Measurements from ENCODE around the gene MANEAL.

MANEAL gene

GRCh38 chr1:37755951-37756560, 37.6 kb upstream of the MANEAL start:
- H3K27ac ChIP-seq (replicated peaks), result no peak overlapping the region
- TF ChIP-seq SPI1 (IDR thresholded peaks at IDR 0.05; ENCODE audit: borderline replicate concordance, low read depth) (no peak), GABPA (IDR thresholded peaks at IDR 0.05; ENCODE audit: low read depth) (no peak), POLR2AphosphoS5 (IDR thresholded peaks at IDR 0.05; ENCODE audit: low read depth) (no peak)
- TF ChIP-seq, protein P1, sequence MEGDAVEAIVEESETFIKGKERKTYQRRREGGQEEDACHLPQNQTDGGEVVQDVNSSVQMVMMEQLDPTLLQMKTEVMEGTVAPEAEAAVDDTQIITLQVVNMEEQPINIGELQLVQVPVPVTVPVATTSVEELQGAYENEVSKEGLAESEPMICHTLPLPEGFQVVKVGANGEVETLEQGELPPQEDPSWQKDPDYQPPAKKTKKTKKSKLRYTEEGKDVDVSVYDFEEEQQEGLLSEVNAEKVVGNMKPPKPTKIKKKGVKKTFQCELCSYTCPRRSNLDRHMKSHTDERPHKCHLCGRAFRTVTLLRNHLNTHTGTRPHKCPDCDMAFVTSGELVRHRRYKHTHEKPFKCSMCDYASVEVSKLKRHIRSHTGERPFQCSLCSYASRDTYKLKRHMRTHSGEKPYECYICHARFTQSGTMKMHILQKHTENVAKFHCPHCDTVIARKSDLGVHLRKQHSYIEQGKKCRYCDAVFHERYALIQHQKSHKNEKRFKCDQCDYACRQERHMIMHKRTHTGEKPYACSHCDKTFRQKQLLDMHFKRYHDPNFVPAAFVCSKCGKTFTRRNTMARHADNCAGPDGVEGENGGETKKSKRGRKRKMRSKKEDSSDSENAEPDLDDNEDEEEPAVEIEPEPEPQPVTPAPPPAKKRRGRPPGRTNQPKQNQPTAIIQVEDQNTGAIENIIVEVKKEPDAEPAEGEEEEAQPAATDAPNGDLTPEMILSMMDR (IDR thresholded peaks at IDR 0.05; ENCODE audit: insufficient read depth, low read length), result no peak
- DNase-seq (ENCODE audit: low read depth in 1 of 2, low spot score in 1 of 2), result no peak
- H3K4me3 ChIP-seq (replicated peaks; ENCODE audit: insufficient read depth, low read length), result no peak overlapping the region
- peaks cover 34% of the 10 kb centered on the region for H3K27me3 ChIP-seq (ENCODE audit: insufficient read depth, poor library complexity, severe bottlenecking)

DNA sequence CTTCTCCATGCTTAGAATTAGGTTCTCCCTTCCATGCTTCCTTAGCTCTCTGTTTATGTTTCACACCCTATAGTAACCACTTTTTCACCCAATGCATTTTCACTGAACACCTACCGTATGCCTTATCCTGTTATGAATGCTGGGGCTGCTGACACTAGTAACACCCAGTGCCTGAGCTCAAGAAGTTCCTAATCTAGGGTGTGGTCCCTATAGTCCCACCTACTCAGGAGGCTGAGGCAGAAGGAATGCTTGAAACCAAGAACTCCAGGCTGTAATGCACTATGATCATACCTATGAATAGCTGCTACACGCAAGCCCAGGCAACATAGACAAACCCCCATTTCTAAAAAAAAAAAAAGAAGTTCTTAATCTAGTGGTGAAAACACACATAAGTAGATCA, 34.2 kb upstream of the MANEAL start:
- TF ChIP-seq, protein P1 (IDR thresholded peaks at IDR 0.05; ENCODE audit: insufficient read depth, low read length), result no peak
- no peak for TF ChIP-seq REST (IDR thresholded peaks at IDR 0.05; ENCODE audit: insufficient replicate concordance, low read depth)
- no peak for TF ChIP-seq SPI1 (IDR thresholded peaks at IDR 0.05; ENCODE audit: borderline replicate concordance, low read depth)
- no peak for TF ChIP-seq GABPA (IDR thresholded peaks at IDR 0.05; ENCODE audit: low read depth)
- no peak for TF ChIP-seq POLR2AphosphoS5 (IDR thresholded peaks at IDR 0.05; ENCODE audit: low read depth)
- no peak overlapping the region for H3K27ac ChIP-seq (replicated peaks)
- H3K27me3 ChIP-seq (ENCODE audit: insufficient read depth, poor library complexity, severe bottlenecking), result peaks cover 18% of the 10 kb centered on the region
- no peak overlapping the region for H3K4me3 ChIP-seq (replicated peaks; ENCODE audit: insufficient read depth, low read length)
- DNase-seq (ENCODE audit: low read depth in 1 of 2, low spot score in 1 of 2), result no peak

- no peak overlapping the region for H3K27ac ChIP-seq (replicated peaks)
- TF ChIP-seq, protein P1 (IDR thresholded peaks at IDR 0.05; ENCODE audit: insufficient read depth, low read length), result no peak
- no peak for TF ChIP-seq GABPA (IDR thresholded peaks at IDR 0.05; ENCODE audit: low read depth)
- TF ChIP-seq SPI1 (IDR thresholded peaks at IDR 0.05; ENCODE audit: borderline replicate concordance, low read depth), result no peak
- no peak for TF ChIP-seq REST (IDR thresholded peaks at IDR 0.05; ENCODE audit: insufficient replicate concordance, low read depth)
- no peak for TF ChIP-seq POLR2AphosphoS5 (IDR thresholded peaks at IDR 0.05; ENCODE audit: low read depth)
- peaks cover 25% of the 10 kb centered on the region for H3K27me3 ChIP-seq (ENCODE audit: insufficient read depth, poor library complexity, severe bottlenecking)
- DNase-seq (ENCODE audit: low read depth in 1 of 2, low spot score in 1 of 2), result no peak
- H3K4me3 ChIP-seq (replicated peaks; ENCODE audit: insufficient read depth, low read length), result no peak overlapping the region
Measured at GRCh38 chr1:37761416-37762095, 32.1 kb upstream of the MANEAL start.
